Tibial nerve (tissue), 4 donors: ENCODE data around the gene ZNRD2.

Source experiments
- EP300 ChIP-seq, 2 donors: sonication (generic); formaldehyde crosslinking; IDR thresholded peaks; one replicate each; pipeline ENCODE4 v1.6.1; 2017; ENCODE audit warnings: antibody characterized with exemption in 2 of 2, mild to moderate bottlenecking in 1 of 2
- POLR2A ChIP-seq, 2 donors: fragments of 450-650 bp; IDR thresholded peaks; one replicate each; pipeline ENCODE4 v1.6.1; 2017; ENCODE audit warnings: antibody characterized with exemption in 2 of 2, mild to moderate bottlenecking in 2 of 2, moderate library complexity in 2 of 2
- TF ChIP-seq, protein P1 (sequence below), 5 experiments: fragments of 200-600 bp in 3 of 5; fragments of 450-650 bp in 2 of 5; sonication (generic) in 3 of 5; IDR thresholded peaks; one replicate each; pipeline ENCODE4 v1.5.1; 2016 to 2019; ENCODE audit warnings: antibody characterized with exemption in 5 of 5, mild to moderate bottlenecking in 3 of 5, moderate library complexity in 2 of 5

DNA sequence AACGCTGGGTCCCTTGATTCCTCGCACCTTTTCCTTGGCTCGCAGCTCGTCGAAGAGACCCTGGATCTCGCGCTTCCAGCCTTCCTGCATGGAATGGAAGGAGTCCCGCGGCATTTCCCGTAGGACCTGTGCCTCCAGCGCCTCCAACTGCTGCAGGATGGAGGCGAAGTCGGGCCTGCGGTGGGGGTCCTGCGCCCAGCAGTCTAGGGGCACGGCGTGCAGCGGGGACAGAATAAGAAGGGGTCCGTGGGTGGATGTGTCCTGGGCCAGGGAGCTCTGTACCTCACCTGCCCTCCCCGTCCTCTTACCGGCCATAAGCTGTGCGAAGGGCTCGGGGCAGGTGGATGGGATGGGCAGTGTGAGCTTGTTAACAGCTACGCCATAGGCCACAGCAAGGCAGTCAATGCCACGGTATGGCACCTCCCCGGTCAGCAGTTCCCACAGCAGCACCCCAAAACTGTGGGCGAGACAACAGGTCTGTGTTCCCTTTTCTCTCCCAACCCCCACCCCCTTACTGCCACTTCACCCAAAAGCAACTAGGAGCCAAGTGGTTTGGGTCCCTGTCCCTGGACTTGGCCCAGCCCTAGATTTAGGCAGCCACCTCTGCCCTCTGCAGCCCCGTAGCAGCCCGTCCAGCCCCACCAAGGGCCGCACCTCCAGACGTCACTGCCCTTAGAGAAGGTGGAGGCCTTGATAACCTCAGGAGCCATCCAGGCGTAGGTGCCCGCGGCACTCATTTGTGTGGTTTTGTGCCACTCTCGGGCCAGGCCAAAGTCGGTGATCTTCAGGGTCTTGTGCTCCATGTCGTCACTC, 37.5 kb downstream of the ZNRD2 start:
- TF ChIP-seq, protein P1, sequence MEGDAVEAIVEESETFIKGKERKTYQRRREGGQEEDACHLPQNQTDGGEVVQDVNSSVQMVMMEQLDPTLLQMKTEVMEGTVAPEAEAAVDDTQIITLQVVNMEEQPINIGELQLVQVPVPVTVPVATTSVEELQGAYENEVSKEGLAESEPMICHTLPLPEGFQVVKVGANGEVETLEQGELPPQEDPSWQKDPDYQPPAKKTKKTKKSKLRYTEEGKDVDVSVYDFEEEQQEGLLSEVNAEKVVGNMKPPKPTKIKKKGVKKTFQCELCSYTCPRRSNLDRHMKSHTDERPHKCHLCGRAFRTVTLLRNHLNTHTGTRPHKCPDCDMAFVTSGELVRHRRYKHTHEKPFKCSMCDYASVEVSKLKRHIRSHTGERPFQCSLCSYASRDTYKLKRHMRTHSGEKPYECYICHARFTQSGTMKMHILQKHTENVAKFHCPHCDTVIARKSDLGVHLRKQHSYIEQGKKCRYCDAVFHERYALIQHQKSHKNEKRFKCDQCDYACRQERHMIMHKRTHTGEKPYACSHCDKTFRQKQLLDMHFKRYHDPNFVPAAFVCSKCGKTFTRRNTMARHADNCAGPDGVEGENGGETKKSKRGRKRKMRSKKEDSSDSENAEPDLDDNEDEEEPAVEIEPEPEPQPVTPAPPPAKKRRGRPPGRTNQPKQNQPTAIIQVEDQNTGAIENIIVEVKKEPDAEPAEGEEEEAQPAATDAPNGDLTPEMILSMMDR (IDR thresholded peaks at IDR 0.05), result no peak
- TF ChIP-seq POLR2A (IDR thresholded peaks at IDR 0.05) (no peak), EP300 (IDR thresholded peaks at IDR 0.05) (no peak)
